Motor neuron (in vitro differentiated cells): ENCODE measurements around the gene LIN52. TPM values are rescaled to one million over a fixed set of nuclear protein-coding genes. Genes with fewer than 3 reads are reported as not detected.

Source experiments
- ATAC-seq, 8 experiments: fragments of 200-7000 bp; cut with Tn5 transposase; replicated peaks in 6 of 8; 2 replicates each; pipeline ENCODE4 v1.8.0; 2021; ENCODE audit warnings: mild to moderate bottlenecking in 8 of 8, moderate library complexity in 8 of 8
- H3K27ac ChIP-seq, 2 donors: fragments of 250-450 bp; sonication (Bioruptor Pico); 2 replicates each; pipeline ENCODE4 v1.9.0; 2021; ENCODE audit warnings: antibody characterized with exemption in 2 of 2, mild to moderate bottlenecking in 2 of 2, moderate library complexity in 1 of 2
- H3K4me1 ChIP-seq, 2 donors: fragments of 250-450 bp; sonication (Bioruptor Pico); replicated peaks in 1 of 2; 2 replicates each; pipeline ENCODE4 v1.6.1; 2021; ENCODE audit warnings: antibody characterized with exemption in 2 of 2, mild to moderate bottlenecking in 2 of 2, moderate library complexity in 1 of 2
- H3K4me3 ChIP-seq, 5 donors: fragments of 250-450 bp; sonication (Bioruptor Pico); 2 replicates each; pipeline ENCODE4 v1.9.0; 2021; ENCODE audit warnings: antibody characterized with exemption in 5 of 5, mild to moderate bottlenecking in 5 of 5, moderate library complexity in 4 of 5
- WGBS, 10 experiments: fragments of 450-650 bp; shearing (Covaris generic); methylation state at CpG; one replicate each; pipeline ENCODE4 v1.0.0; 2022; 5-methylcytosine and 5-hydroxymethylcytosine counted together
- in situ Hi-C, 9 experiments: fragments of 400-800 bp; cut with MboI; loops; one replicate each; pipeline ENCODE4 v1.15.0; 2021; ENCODE audit warnings: low sequenced_read_pairs in 9 of 9, low pct_unique_long_range_greater_than_20kb in 2 of 9; ENCODE audit not compliant: unreplicated experiment in 9 of 9
- total RNA-seq, 8 experiments: library from RNA; unstranded; fragments of 300-600 nt; gene quantifications; 2 replicates each; pipeline versions ENCODE4 v1.2.3 to v1.2.4, GENCODE V29; 2022

The LIN52 gene
- total RNA-seq = 10 to 100 TPM in 5 of 8 experiments, 1 to 10 TPM in 3; 7.2 to 19.2 (median 10.5) TPM

- WGBS, 10 experiments = 0 to 5% (median 0%) methylated on average over 2 to 28 of the region's 46 CpGs; no CpG with 5 or more reads in 2 of the 10 experiments
- peak within 1 kb of the TSS; percentile 61 to 85 for H3K27ac ChIP-seq
- H3K4me3 ChIP-seq = peak within 1 kb of the TSS; percentile 60 to 87 (median 69)
- H3K4me1 ChIP-seq = peaks cover 5 to 10% of the 10 kb centered on the region in 2 donors
- in situ Hi-C loops = no loop called here
- ATAC-seq = peak; percentile 91 to 96 (median 94)
Measured at GRCh38 chr14:74084277-74085046, at the start of gene LIN52, which contains the start of gene ALDH6A1. Gene LIN52, plus strand, starts transcription at chr14:74084956. Its CDS starts 19 bp downstream, at chr14:74084975. Gene ALDH6A1, minus strand, starts transcription at chr14:74084453. Its CDS starts 59 bp downstream, at chr14:74084394.

GRCh38 chr14:74035556-74035955, 49.2 kb upstream of the LIN52 start:
- in situ Hi-C loops = no loop called here
- no peak for ATAC-seq
- no peak overlapping the region for H3K27ac ChIP-seq
- 90 to 100% (median 97%) methylated on average over 1 to 3 of the region's 4 CpGs; no CpG with 5 or more reads in 6 of the 10 experiments for WGBS, 10 experiments
- no peaks in the 10 kb centered on the region for H3K4me1 ChIP-seq
- H3K4me3 ChIP-seq = no peak overlapping the region

GRCh38 chr14:74038020-74038859, 46.5 kb upstream of the LIN52 start:
- in situ Hi-C loops = no loop called here
- ATAC-seq = peak in 3 of 8 experiments; percentile 55 to 72 (median 72)
- Histone ChIP-seq H3K4me3 (no peak overlapping the region), H3K4me1 (no peaks in the 10 kb centered on the region), H3K27ac (no peak overlapping the region)
- 29 to 88% (median 58%) methylated on average over 2 to 3 of the region's 3 CpGs; no CpG with 5 or more reads in 1 of the 10 experiments for WGBS, 10 experiments

- Histone ChIP-seq H3K4me3 (no peak overlapping the region), H3K4me1 (no peaks in the 10 kb centered on the region), H3K27ac (no peak overlapping the region)
- no peak for ATAC-seq
- WGBS, 10 experiments = 37 to 76% (median 54%) methylated on average over 1 to 2 of the region's 2 CpGs; no CpG with 5 or more reads in 4 of the 10 experiments
- in situ Hi-C loops = no loop called here
Measured at GRCh38 chr14:74042296-74042695, 42.5 kb upstream of the LIN52 start.

GRCh38 chr14:74045522-74045921, 39.2 kb upstream of the LIN52 start:
- no peak overlapping the region for H3K27ac ChIP-seq
- 83 to 100% (median 96%) methylated on average over 1 to 4 of the region's 4 CpGs; no CpG with 5 or more reads in 7 of the 10 experiments for WGBS, 10 experiments
- in situ Hi-C loops = no loop called here

GRCh38 chr14:74048281-74048680, 36.5 kb upstream of the LIN52 start:
- Histone ChIP-seq H3K4me3 (no peak overlapping the region), H3K27ac (no peak overlapping the region), H3K4me1 (no peaks in the 10 kb centered on the region)
- 17 to 88% (median 39%) methylated on average over 1 to 3 of the region's 3 CpGs for WGBS, 10 experiments
- peak in 1 of 8 experiments; percentile 53 for ATAC-seq
- in situ Hi-C loops = no loop called here

More at GRCh38 chr14:74045522-74045921, 39.2 kb upstream of the LIN52 start:
- ATAC-seq = peak in 2 of 8 experiments; percentile 68 to 85
- H3K4me3 ChIP-seq = no peak overlapping the region
- H3K4me1 ChIP-seq = no peaks in the 10 kb centered on the region

GRCh38 chr14:74049876-74050495, 34.8 kb upstream of the LIN52 start:
- H3K4me1 ChIP-seq = no peaks in the 10 kb centered on the region
- WGBS, 10 experiments = 0 to 92% (median 57%) methylated on average over 1 to 3 of the region's 3 CpGs
- H3K4me3 ChIP-seq = no peak overlapping the region
- ATAC-seq = no peak
- in situ Hi-C loops = no loop called here
- no peak overlapping the region for H3K27ac ChIP-seq

GRCh38 chr14:74062809-74063150, 22.0 kb upstream of the LIN52 start:
- no peak for ATAC-seq
- in situ Hi-C loops = no loop called here
- WGBS, 10 experiments = 75 to 100% (median 89%) methylated on average over 1 to 2 of the region's 2 CpGs; no CpG with 5 or more reads in 5 of the 10 experiments
- no peaks in the 10 kb centered on the region for H3K4me1 ChIP-seq
- H3K4me3 ChIP-seq = no peak overlapping the region
- no peak overlapping the region for H3K27ac ChIP-seq

GRCh38 chr14:74064426-74064825, 20.3 kb upstream of the LIN52 start:
- Histone ChIP-seq H3K4me3 (no peak overlapping the region), H3K27ac (no peak overlapping the region), H3K4me1 (no peaks in the 10 kb centered on the region)
- in situ Hi-C loops = no loop called here
- ATAC-seq = no peak

GRCh38 chr14:74064883-74065282, 19.9 kb upstream of the LIN52 start:
- Histone ChIP-seq H3K27ac (no peak overlapping the region), H3K4me1 (no peaks in the 10 kb centered on the region), H3K4me3 (no peak overlapping the region)
- 74 to 100% (median 89%) methylated on average over 1 to 3 of the region's 3 CpGs for WGBS, 10 experiments
- ATAC-seq = no peak
- in situ Hi-C loops = no loop called here

GRCh38 chr14:74065746-74066575, 18.8 kb upstream of the LIN52 start:
- Histone ChIP-seq H3K4me3 (no peak overlapping the region), H3K27ac (no peak overlapping the region), H3K4me1 (no peaks in the 10 kb centered on the region)
- in situ Hi-C loops = no loop called here
- 52 to 100% (median 82%) methylated on average over 2 to 3 of the region's 3 CpGs for WGBS, 10 experiments
- no peak for ATAC-seq

- 20 to 82% (median 43%) methylated on average over 1 of the region's 1 CpG; no CpG with 5 or more reads in 7 of the 10 experiments for WGBS, 10 experiments
- no peak for ATAC-seq
- Histone ChIP-seq H3K4me1 (no peaks in the 10 kb centered on the region), H3K27ac (no peak overlapping the region), H3K4me3 (no peak overlapping the region)
- in situ Hi-C loops = no loop called here
Measured at GRCh38 chr14:74077401-74077800, 7.4 kb upstream of the LIN52 start.
